SK-N-SH (cell line): Measurements from ENCODE around the gene HMX2. TPM values are rescaled to one million over a fixed set of nuclear protein-coding genes. Genes with fewer than 3 reads are reported as not detected.

Experiments used
- CTCF ChIA-PET: fragments of 300-600, 350-600 bp; formaldehyde crosslinking; extraction: SDS; loops from one replicate; lab custom pipeline; 2021; lab: Yijun Ruan, JAX
- POLR2A ChIA-PET: fragments of 350-600 bp; sonication (Branson Sonifier 250); formaldehyde crosslinking; extraction: SDS; loops from one replicate; lab custom pipeline; 2020; ENCODE audit warnings: antibody characterized with exemption, inconsistent platforms; lab: Yijun Ruan, JAX
- DNase-seq: peaks from one replicate; pipeline ENCODE4 v3.0.0; 2012
- H2AFZ ChIP-seq: fragments of 200-600 bp; sonication (generic); 2 replicates; pipeline ENCODE4 v1.8.1; 2016; ENCODE audit warnings: antibody characterized with exemption, mild to moderate bottlenecking, low read depth
- H3F3A ChIP-seq: fragments of 200-600 bp; sonication (generic); replicated peaks from 2 replicates; pipeline ENCODE3; 2016; ENCODE audit warnings: antibody characterized with exemption, mild to moderate bottlenecking; ENCODE audit not compliant: insufficient read depth
- H3K27ac ChIP-seq, 2 experiments: fragments of 200-500 bp in 1 of 2; fragments of 200-600 bp in 1 of 2; sonication (Bioruptor generic) in 1 of 2; sonication (generic), shearing (Covaris generic) in 1 of 2; 2 replicates each; pipeline versions ENCODE4 v1.5.1 to v1.6.1; 2014 to 2016; ENCODE audit warnings: low read depth in 2 of 2, inconsistent platforms in 1 of 2, low read length in 1 of 2, mild to moderate bottlenecking in 1 of 2, mixed read lengths in 1 of 2
- H3K27me3 ChIP-seq: fragments of 200-600 bp; sonication (generic), shearing (Covaris generic); 2 replicates; pipeline ENCODE4 v1.6.1; 2016; ENCODE audit warnings: mixed run types; ENCODE audit not compliant: insufficient read depth
- H3K36me3 ChIP-seq, 2 experiments: fragments of 200-500 bp in 1 of 2; fragments of 200-600 bp in 1 of 2; sonication (Bioruptor generic) in 1 of 2; sonication (generic) in 1 of 2; replicated peaks in 1 of 2; 2 replicates each; pipeline versions ENCODE3 to v1.5.1; 2014 to 2016; ENCODE audit warnings: low read length in 1 of 2, mild to moderate bottlenecking in 1 of 2; ENCODE audit not compliant: insufficient read depth in 2 of 2, control insufficient read depth in 1 of 2
- H3K4me1 ChIP-seq, 2 experiments: fragments of 200-500 bp in 1 of 2; fragments of 200-600 bp in 1 of 2; sonication (Bioruptor generic) in 1 of 2; sonication (generic), shearing (Covaris generic) in 1 of 2; 2 replicates each; pipeline versions ENCODE4 v1.5.1 to v1.6.1; 2014 to 2016; ENCODE audit warnings: low read depth in 1 of 2, low read length in 1 of 2, mixed run types in 1 of 2; ENCODE audit not compliant: insufficient read depth in 2 of 2, control insufficient read depth in 1 of 2
- H3K4me2 ChIP-seq: fragments of 200-600 bp; sonication (generic), shearing (Covaris generic); 2 replicates; pipeline ENCODE4 v1.6.1; 2017; ENCODE audit warnings: mixed run types
- H3K4me3 ChIP-seq, 2 experiments: fragments of 200-500 bp in 1 of 2; fragments of 200-600 bp in 1 of 2; sonication (Bioruptor generic) in 1 of 2; sonication (generic), shearing (Covaris generic) in 1 of 2; 2 replicates each; pipeline versions ENCODE4 v1.5.1 to v1.8.1; 2014 to 2016; ENCODE audit warnings: low read depth in 2 of 2, inconsistent platforms in 1 of 2, low read length in 1 of 2, mild to moderate bottlenecking in 1 of 2, mixed read lengths in 1 of 2, moderate library complexity in 1 of 2
- H3K79me2 ChIP-seq: fragments of 200-600 bp; sonication (generic); 2 replicates; pipeline ENCODE4 v1.8.1; 2017; ENCODE audit warnings: mild to moderate bottlenecking; ENCODE audit not compliant: insufficient read depth
- H3K9ac ChIP-seq: fragments of 200-600 bp; sonication (generic); 2 replicates; pipeline ENCODE4 v1.6.1; 2017; ENCODE audit warnings: mixed run types
- H3K9me2 ChIP-seq: fragments of 200-600 bp; sonication (generic); 2 replicates; pipeline ENCODE4 v1.6.1; 2017; ENCODE audit warnings: mixed run types
- H3K9me3 ChIP-seq: fragments of 200-600 bp; sonication (generic); 2 replicates; pipeline ENCODE4 v1.6.1; 2017; ENCODE audit warnings: mixed run types, mild to moderate bottlenecking, moderate library complexity
- H4K20me1 ChIP-seq: fragments of 200-600 bp; sonication (generic); 2 replicates; pipeline ENCODE4 v1.6.1; 2017; ENCODE audit warnings: mild to moderate bottlenecking, mixed run types; ENCODE audit not compliant: insufficient read depth
- FOSL2 ChIP-seq: IDR thresholded peaks from 2 replicates; pipeline ENCODE4 v1.4.0; 2012; ENCODE audit warnings: low read depth, mild to moderate bottlenecking, moderate library complexity, borderline replicate concordance
- MEF2A ChIP-seq: IDR thresholded peaks from 2 replicates; pipeline ENCODE4 v1.4.0; 2012; ENCODE audit warnings: low read depth, borderline replicate concordance
- NFIC ChIP-seq: IDR thresholded peaks from 2 replicates; pipeline ENCODE4 v1.4.0; 2012; ENCODE audit warnings: borderline replicate concordance
- RAD21 ChIP-seq: IDR thresholded peaks from 2 replicates; pipeline ENCODE4 v1.6.1; 2012; ENCODE audit warnings: mild to moderate bottlenecking, low read length
- TAF1 ChIP-seq: IDR thresholded peaks from 2 replicates; pipeline ENCODE4 v1.6.1; 2012; ENCODE audit warnings: low read depth, mild to moderate bottlenecking, low read length, moderate library complexity, borderline replicate concordance
- ZBTB33 ChIP-seq: IDR thresholded peaks from 2 replicates; pipeline ENCODE4 v1.4.0; 2012; ENCODE audit warnings: low read depth, borderline replicate concordance
- WGBS: methylation state at CpG from one replicate; pipeline ENCODE4 v1.1.6; 2017; ENCODE audit warnings: low lambda C conversion rate; 5-methylcytosine and 5-hydroxymethylcytosine counted together
- polyA plus RNA-seq, 3 experiments: library from polyadenylated mRNA; depleted of rRNA; stranded (reverse); fragments of >200 nt; gene quantifications; 2 replicates each; pipeline ENCODE4 v1.2.3, GENCODE V29; 2012
- TF ChIP-seq, protein P1 (sequence below): fragments of 150-350 bp; IDR thresholded peaks from 2 replicates; pipeline ENCODE4 v1.6.1; 2016; ENCODE audit warnings: mild to moderate bottlenecking, low read depth, low read length
- TF ChIP-seq, protein P2 (sequence below): fragments of 150-350 bp; IDR thresholded peaks from 2 replicates; pipeline ENCODE4 v1.6.1; 2017; ENCODE audit warnings: antibody characterized with exemption, low read length, low read depth, borderline replicate concordance

HMX2 gene
- polyA plus RNA-seq, 1 of the 3 experiments (the other 2 are of a cell fraction), result not detected

- Histone ChIP-seq H3K27me3 (no peaks in the 10 kb centered on the region), H3K36me3 (no peaks in the 10 kb centered on the region)
- POLR2A ChIA-PET, result no interaction called here
Measured at GRCh38 chr10:123103944-123104343, 44.0 kb upstream of the HMX2 start.

DNA sequence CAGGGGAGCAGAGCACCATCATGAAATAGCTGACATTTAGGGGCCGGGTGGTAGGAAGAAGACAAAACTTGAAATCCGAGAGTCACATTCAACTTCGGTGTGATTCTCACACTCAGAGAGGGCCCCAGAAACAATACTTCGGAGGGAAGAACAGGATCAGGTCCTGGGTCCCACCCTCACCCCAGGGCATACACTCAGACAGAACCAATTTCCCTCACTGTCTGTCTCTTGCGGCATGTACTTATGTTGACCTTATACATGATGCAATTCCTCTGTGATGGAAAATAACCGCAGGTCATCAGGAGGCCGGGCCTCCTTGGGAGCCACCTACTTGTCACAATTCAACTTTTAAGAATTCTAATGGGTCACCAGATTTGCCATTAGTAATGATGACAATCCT lies 38.5 kb upstream of the HMX2 start:
- H3K9ac ChIP-seq, result no peak overlapping the region
- TF ChIP-seq, protein P1, sequence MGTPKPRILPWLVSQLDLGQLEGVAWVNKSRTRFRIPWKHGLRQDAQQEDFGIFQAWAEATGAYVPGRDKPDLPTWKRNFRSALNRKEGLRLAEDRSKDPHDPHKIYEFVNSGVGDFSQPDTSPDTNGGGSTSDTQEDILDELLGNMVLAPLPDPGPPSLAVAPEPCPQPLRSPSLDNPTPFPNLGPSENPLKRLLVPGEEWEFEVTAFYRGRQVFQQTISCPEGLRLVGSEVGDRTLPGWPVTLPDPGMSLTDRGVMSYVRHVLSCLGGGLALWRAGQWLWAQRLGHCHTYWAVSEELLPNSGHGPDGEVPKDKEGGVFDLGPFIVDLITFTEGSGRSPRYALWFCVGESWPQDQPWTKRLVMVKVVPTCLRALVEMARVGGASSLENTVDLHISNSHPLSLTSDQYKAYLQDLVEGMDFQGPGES, result no peak
- TF ChIP-seq MEF2A (no peak), FOSL2 (no peak)
- TF ChIP-seq, protein P2, sequence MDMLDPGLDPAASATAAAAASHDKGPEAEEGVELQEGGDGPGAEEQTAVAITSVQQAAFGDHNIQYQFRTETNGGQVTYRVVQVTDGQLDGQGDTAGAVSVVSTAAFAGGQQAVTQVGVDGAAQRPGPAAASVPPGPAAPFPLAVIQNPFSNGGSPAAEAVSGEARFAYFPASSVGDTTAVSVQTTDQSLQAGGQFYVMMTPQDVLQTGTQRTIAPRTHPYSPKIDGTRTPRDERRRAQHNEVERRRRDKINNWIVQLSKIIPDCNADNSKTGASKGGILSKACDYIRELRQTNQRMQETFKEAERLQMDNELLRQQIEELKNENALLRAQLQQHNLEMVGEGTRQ, result no peak
- no peaks in the 10 kb centered on the region for H3K79me2 ChIP-seq
- no peaks in the 10 kb centered on the region for H3K27me3 ChIP-seq
- H3K9me2 ChIP-seq, result no peaks in the 10 kb centered on the region
- WGBS, result 24% methylated on average over 6 of the region's 7 CpGs
- no peaks in the 10 kb centered on the region for H4K20me1 ChIP-seq
- H3K36me3 ChIP-seq, result no peaks in the 10 kb centered on the region
- no peaks in the 10 kb centered on the region for H3K9me3 ChIP-seq
- H3K4me3 ChIP-seq, result no peak overlapping the region
- no peak overlapping the region for H3K27ac ChIP-seq
- ChIA-PET CTCF (interaction anchor here (1.5 kb wide), 1 partner anchor 23 kb away, joined by 6 read pairs; no protein-coding TSS in a partner anchor), POLR2A (no interaction called here)
- no peak for DNase-seq
- no peak overlapping the region for H2AFZ ChIP-seq
- no peaks in the 10 kb centered on the region for H3K4me1 ChIP-seq
- no peaks in the 10 kb centered on the region for H3F3A ChIP-seq
- H3K4me2 ChIP-seq, result no peak overlapping the region

More at GRCh38 chr10:123103944-123104343, 44.0 kb upstream of the HMX2 start:
- H3K9me2 ChIP-seq, result no peaks in the 10 kb centered on the region
- H2AFZ ChIP-seq, result no peak overlapping the region
- no peaks in the 10 kb centered on the region for H3K9me3 ChIP-seq
- no peak overlapping the region for H3K4me3 ChIP-seq
- no peak overlapping the region for H3K9ac ChIP-seq
- no peak for DNase-seq
- no peak overlapping the region for H3K27ac ChIP-seq
- H4K20me1 ChIP-seq, result no peaks in the 10 kb centered on the region
- no peak for TF ChIP-seq TAF1
- TF ChIP-seq ZBTB33, result no peak
- no peak for TF ChIP-seq RAD21
- TF ChIP-seq NFIC, result no peak
- H3K4me2 ChIP-seq, result no peak overlapping the region
- H3K4me1 ChIP-seq, result no peaks in the 10 kb centered on the region
- H3K79me2 ChIP-seq, result no peaks in the 10 kb centered on the region
- CTCF ChIA-PET, result no interaction called here
- no peaks in the 10 kb centered on the region for H3F3A ChIP-seq
- WGBS, result 47% methylated on average over 9 of the region's 9 CpGs
